ENCODE results near the gene PIGZ. TPM values are rescaled to one million over a fixed set of nuclear protein-coding genes. Genes with fewer than 3 reads are reported as not detected.

The PIGZ gene
- total RNA-seq, 1 donor from 2014 or later: 4.6 TPM

DNA sequence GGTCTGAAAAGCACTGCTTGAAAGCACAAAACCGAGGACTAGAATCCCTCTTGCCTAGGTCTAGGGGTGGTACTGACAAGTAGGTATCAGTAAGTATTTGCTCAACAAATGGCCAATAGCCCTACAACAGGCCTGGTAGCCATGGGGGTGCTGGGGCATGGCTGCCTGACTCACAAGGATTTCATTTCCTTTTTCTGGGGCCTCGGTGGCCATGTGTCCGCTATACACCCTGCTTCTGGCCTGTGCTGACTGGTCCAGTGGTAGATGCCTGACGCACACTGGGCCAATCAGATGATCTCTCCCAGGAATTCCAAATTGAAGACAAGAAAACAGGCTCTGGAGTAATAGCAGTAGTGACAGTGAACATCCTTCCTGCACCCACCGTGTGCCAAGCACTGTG lies 31.6 kb upstream of the PIGZ start:
- intact Hi-C loops (cut with DNase I): no loop called here
- H3K9me3 ChIP-seq: no peaks in the 10 kb centered on the region
- no peak overlapping the region for H3K27ac ChIP-seq
- peaks cover 19% of the 10 kb centered on the region for H3K4me1 ChIP-seq
- H3K4me3 ChIP-seq: no peak overlapping the region
- ATAC-seq: no peak
- no peaks in the 10 kb centered on the region for H3K36me3 ChIP-seq
- DNase-seq: no peak
- no peaks in the 10 kb centered on the region for H3K27me3 ChIP-seq (ENCODE audit: low read depth)
- TF ChIP-seq, protein P1, sequence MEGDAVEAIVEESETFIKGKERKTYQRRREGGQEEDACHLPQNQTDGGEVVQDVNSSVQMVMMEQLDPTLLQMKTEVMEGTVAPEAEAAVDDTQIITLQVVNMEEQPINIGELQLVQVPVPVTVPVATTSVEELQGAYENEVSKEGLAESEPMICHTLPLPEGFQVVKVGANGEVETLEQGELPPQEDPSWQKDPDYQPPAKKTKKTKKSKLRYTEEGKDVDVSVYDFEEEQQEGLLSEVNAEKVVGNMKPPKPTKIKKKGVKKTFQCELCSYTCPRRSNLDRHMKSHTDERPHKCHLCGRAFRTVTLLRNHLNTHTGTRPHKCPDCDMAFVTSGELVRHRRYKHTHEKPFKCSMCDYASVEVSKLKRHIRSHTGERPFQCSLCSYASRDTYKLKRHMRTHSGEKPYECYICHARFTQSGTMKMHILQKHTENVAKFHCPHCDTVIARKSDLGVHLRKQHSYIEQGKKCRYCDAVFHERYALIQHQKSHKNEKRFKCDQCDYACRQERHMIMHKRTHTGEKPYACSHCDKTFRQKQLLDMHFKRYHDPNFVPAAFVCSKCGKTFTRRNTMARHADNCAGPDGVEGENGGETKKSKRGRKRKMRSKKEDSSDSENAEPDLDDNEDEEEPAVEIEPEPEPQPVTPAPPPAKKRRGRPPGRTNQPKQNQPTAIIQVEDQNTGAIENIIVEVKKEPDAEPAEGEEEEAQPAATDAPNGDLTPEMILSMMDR (IDR thresholded peaks at IDR 0.05): no peak

DNA sequence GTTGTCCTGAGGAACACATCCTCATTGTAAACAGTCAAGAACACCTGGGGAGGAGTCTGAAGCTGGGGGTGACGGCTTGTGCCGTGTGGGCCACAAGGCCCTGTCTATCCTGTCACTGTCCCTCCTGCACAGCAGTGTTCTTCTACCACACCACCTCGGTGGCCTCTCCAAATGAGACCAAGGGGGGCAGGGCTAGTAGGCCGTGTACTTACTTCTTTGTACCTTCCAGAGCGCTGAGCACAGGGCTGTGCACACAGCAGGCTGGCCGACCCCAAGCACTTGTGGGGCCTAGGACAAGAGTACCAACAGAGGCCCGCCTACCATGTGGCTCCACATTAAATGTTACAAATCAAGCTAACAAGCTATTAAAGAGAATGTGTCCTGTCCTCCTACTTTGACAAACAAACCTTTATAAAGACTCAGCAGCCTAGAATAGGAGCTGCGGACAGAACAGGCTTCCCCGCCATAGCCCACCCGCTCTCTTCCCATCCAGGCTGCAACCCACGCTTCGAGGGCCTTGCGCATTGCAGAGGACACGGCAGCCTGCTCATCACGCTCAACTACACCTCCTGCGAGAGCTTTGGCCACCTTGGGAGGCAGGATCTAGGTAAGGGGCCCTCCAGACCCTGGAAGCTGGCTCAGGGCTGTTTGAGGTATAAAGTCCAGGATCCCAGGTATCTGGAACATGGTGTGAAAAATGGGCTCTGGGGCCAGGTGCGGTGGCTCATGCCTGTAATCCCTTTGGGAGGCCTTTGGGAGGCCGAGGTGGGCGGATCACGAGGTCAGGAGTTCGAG lies 30.5 kb upstream of the PIGZ start:
- peaks cover 17% of the 10 kb centered on the region for H3K4me1 ChIP-seq
- ATAC-seq (no peak), DNase-seq (no peak)
- no peaks in the 10 kb centered on the region for H3K27me3 ChIP-seq (ENCODE audit: low read depth)
- no peaks in the 10 kb centered on the region for H3K36me3 ChIP-seq
- TF ChIP-seq, protein P1 (IDR thresholded peaks at IDR 0.05): no peak
- H3K27ac ChIP-seq: no peak overlapping the region
- H3K9me3 ChIP-seq: no peaks in the 10 kb centered on the region
- H3K4me3 ChIP-seq: no peak overlapping the region
- intact Hi-C loops (cut with DNase I): no loop called here

DNA sequence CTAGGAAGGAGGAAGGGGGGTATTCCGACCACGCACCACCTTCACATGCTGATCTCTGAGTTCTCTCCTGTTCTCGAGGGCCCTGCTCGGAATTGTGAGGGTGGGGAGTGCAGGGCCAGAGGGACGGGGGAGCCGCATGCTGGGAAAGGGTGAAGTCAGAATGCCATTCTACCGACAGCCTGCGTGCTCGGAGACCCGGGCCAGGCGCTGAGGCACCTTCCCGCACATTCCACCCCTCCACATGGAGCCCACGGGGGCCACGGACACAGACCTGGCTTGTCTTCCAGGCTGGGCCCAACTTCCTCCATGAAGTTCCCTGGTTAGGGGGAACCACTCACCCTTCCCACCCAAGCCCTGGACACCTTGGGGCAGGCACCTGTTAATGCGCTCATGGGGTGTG lies 28.7 kb upstream of the PIGZ start:
- H3K27me3 ChIP-seq (ENCODE audit: low read depth): no peaks in the 10 kb centered on the region
- DNase-seq (no peak), ATAC-seq (no peak)
- H3K4me3 ChIP-seq: no peak overlapping the region
- TF ChIP-seq, protein P1 (IDR thresholded peaks at IDR 0.05): no peak
- H3K9me3 ChIP-seq: no peaks in the 10 kb centered on the region
- H3K4me1 ChIP-seq: peaks cover 7% of the 10 kb centered on the region
- H3K36me3 ChIP-seq: no peaks in the 10 kb centered on the region
- no peak overlapping the region for H3K27ac ChIP-seq
- intact Hi-C loops (cut with DNase I): no loop called here

DNA sequence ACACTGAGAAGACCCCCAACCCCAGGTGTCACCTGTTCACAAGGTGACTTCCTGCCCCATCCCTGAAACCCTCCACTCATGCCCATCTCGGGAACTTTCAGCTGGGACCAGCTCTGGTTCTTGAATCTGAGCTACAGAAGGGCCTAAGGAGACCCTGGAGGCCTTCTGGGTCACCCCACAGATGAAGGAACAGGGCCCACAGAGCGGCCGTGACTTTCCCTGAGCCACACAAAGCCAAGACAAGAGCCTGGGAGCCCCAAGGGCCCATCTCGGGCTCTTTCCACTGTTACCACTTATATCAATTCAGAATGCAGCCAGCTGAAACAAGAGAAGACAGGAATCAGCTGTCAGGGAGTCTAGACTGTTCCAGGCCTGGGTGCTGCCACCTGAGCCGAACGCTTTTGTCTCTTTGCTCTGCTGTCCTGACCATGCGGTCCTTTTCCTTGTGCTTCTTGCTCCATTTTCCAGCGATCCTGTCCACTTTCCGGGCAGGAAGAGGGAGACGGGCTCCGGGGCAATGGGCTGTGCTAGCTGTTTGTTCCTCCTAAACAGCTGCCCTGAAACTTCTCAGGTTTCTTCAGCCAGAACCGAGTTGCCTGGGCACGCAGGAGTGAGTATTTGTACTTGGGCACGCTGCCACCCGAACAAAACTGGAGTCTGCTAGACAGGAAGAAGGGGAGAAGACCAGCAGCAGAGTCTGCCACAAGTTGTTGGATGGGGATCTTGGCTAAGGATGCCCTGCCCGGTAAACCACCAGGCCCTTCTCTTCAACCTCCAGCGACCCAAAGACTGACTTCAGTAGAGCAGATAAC lies 28.0 kb upstream of the PIGZ start:
- Histone ChIP-seq H3K27ac (no peak overlapping the region), H3K27me3 (ENCODE audit: low read depth) (no peaks in the 10 kb centered on the region), H3K9me3 (no peaks in the 10 kb centered on the region), H3K4me3 (no peak overlapping the region), H3K4me1 (peaks cover under 1% of the 10 kb centered on the region), H3K36me3 (no peaks in the 10 kb centered on the region)
- TF ChIP-seq, protein P1 (IDR thresholded peaks at IDR 0.05): no peak
- ATAC-seq: no peak
- DNase-seq: no peak
- intact Hi-C loops (cut with DNase I): no loop called here

DNA sequence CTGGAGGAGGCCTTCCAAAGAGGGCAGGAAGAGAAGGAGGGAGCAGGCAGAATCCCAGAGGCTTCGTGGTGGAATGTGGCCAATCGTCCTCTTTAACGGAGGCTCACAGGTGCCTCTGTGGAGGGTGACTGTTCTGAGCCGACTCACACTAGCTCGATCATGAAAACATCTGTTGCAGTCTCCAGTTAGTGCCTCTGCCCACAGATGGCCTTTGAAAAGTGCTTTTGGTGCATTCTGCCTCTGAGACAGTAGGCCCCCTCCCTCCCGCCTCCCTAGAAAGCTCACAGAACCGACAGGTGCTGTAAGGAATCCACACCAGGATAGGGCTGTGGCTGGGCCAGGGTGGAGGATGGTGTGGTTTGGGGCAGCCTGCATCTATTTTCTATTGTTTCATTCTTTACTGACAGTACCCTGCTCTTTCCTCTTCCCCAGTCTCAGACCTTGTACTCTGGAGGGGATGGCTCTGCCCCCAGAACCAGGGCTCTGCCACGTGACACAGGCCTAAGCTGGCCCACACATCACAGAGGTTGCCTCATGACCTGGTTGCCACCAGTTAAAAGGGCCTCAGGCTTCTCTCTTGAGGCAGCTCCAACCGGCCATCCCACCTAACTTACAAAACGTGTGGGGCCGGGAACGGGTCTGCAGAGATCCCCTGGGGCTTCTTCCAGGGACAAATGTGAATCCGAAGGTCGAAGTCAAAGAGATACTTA lies 27.2 kb upstream of the PIGZ start:
- TF ChIP-seq, protein P1 (IDR thresholded peaks at IDR 0.05): no peak
- ATAC-seq: no peak
- Histone ChIP-seq H3K27me3 (ENCODE audit: low read depth) (no peaks in the 10 kb centered on the region), H3K27ac (no peak overlapping the region), H3K36me3 (no peaks in the 10 kb centered on the region), H3K4me3 (no peak overlapping the region), H3K4me1 (no peaks in the 10 kb centered on the region), H3K9me3 (no peaks in the 10 kb centered on the region)
- intact Hi-C loops (cut with DNase I): no loop called here
- no peak for DNase-seq

All from lower lobe of right lung (tissue), 2 donors.